Natural killer cell (primary cell): ENCODE results near the gene MAP2K3. TPM values are rescaled to one million over a fixed set of nuclear protein-coding genes. Genes with fewer than 3 reads are reported as not detected.
A peak's percentile ranks its signal among the peaks of the same experiment; 100 is the strongest.

Experiments
- ATAC-seq, 3 donors: fragments of 150-1000 bp in 2 of 3; fragments of 200-7000 bp in 1 of 3; cut with Tn5 transposase; 1 replicate in 1 of 3; 2 replicates in 2 of 3; pipeline ENCODE4 v1.10.0; 2021; ENCODE audit warnings: mild to moderate bottlenecking in 2 of 3, moderate library complexity in 2 of 3
- DNase-seq, 2 donors: peaks; one replicate each; pipeline versions ENCODE4 v3.0.0 to v3.0.0-alpha.2; 2013 to 2021; ENCODE audit warnings: mixed read lengths in 1 of 2
- H3K27ac ChIP-seq: one replicate; pipeline ENCODE4 v1.5.1; 2013; ENCODE audit warnings: mild to moderate bottlenecking, low read length
- H3K27me3 ChIP-seq: one replicate; pipeline ENCODE4 v1.6.1; 2013; ENCODE audit warnings: low read length; ENCODE audit not compliant: control insufficient read depth, insufficient read depth
- H3K36me3 ChIP-seq: one replicate; pipeline ENCODE4 v1.6.1; 2013; ENCODE audit warnings: low read length; ENCODE audit not compliant: control insufficient read depth, insufficient read depth
- H3K4me1 ChIP-seq: one replicate; pipeline ENCODE4 v1.6.1; 2013; ENCODE audit warnings: low read length; ENCODE audit not compliant: control insufficient read depth, insufficient read depth
- H3K4me3 ChIP-seq: one replicate; pipeline ENCODE4 v1.5.1; 2013; ENCODE audit warnings: low read length
- H3K9me3 ChIP-seq: one replicate; pipeline ENCODE4 v1.6.1; 2013; ENCODE audit warnings: low read length; ENCODE audit not compliant: control insufficient read depth, insufficient read depth
- H3K27ac Mint-ChIP-seq, 2 donors: one replicate each; pipeline ENCODE4 v1.8.0; 2022; ENCODE audit warnings: mild to moderate bottlenecking in 2 of 2, mixed read lengths in 2 of 2, moderate library complexity in 1 of 2
- H3K27me3 Mint-ChIP-seq, 2 donors: one replicate each; pipeline ENCODE4 v1.8.0; 2022; ENCODE audit warnings: low read depth in 2 of 2, mixed read lengths in 2 of 2
- H3K36me3 Mint-ChIP-seq: one replicate; pipeline ENCODE4 v1.8.0; 2022; ENCODE audit warnings: mixed read lengths
- H3K4me1 Mint-ChIP-seq, 2 donors: one replicate each; pipeline ENCODE4 v1.8.0; 2022; ENCODE audit warnings: mixed read lengths in 2 of 2
- H3K4me3 Mint-ChIP-seq: one replicate; pipeline ENCODE4 v1.8.0; 2022; ENCODE audit warnings: mild to moderate bottlenecking, moderate library complexity, mixed read lengths
- H3K9me3 Mint-ChIP-seq, 2 donors: one replicate each; pipeline ENCODE4 v1.8.0; 2022; ENCODE audit warnings: mixed read lengths in 2 of 2
- CTCF ChIP-seq: fragments of 200-600 bp; IDR thresholded peaks from one replicate; pipeline ENCODE4 v1.8.0; 2022; ENCODE audit warnings: antibody characterized with exemption
- WGBS: methylation state at CpG from one replicate; pipeline ENCODE4 v1.1.7; 2013; ENCODE audit warnings: missing lambda C conversion rate; ENCODE audit not compliant: insufficient coverage; 5-methylcytosine and 5-hydroxymethylcytosine counted together
- intact Hi-C: fragments of 100-400 bp; cut with micrococcal nuclease; formaldehyde crosslinking; loops from one replicate; pipeline ENCODE4 v1.14.2; 2022
- total RNA-seq, 4 donors: library from RNA; stranded (reverse); fragments of 120-200 nt in 1 of 4; gene quantifications; one replicate each; pipeline versions ENCODE4 v1.2.3 to v1.2.4, GENCODE V29; 2013 to 2022

Gene MAP2K3
- total RNA-seq, 3 donors from 2014 or later (not counting 1 experiment from before 2014, with no cell fraction given), result 139 to 165 (median 162) TPM

DNA sequence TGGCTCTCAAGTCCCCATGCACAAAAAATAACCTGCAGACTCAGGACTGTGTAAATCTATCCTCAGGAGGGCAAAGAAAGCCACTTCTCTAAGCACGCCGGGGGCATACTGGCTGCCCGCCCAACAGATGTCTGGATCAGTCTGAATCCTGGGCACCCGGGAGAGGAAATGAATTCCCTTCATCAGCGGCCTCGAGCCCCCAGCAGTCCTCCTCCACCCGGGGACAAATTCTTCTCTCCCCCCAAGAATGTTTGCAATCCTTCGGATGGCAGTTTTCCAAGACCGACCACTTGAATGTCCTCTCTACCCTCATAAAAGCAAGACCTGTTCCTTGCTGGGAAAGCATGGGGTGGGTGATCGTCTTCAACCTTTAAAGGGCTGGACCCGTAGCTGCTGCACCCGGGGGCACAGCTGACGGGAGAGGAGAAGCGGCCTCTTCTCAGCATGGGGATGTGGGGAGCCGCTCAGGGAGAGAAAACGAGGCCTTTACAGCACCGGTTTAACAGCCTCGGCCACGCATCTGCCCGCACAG lies 9.4 kb upstream of the MAP2K3 start:
- Mint-ChIP-seq H3K4me3 (peak overlapping the region; percentile 90), H3K27me3 (no peaks in the 10 kb centered on the region), H3K9me3 (no peaks in the 10 kb centered on the region), H3K27ac (peak overlapping the region; percentile 86 to 97), H3K36me3 (no peaks in the 10 kb centered on the region), H3K4me1 (peaks cover 21 to 35% of the 10 kb centered on the region in 2 donors)
- H3K4me1 ChIP-seq, result peaks cover 32% of the 10 kb centered on the region
- H3K27ac ChIP-seq, result peak overlapping the region; percentile 83
- TF ChIP-seq CTCF, result no peak
- 16% methylated on average over 20 of the region's 20 CpGs for WGBS
- H3K27me3 ChIP-seq, result no peaks in the 10 kb centered on the region
- no peaks in the 10 kb centered on the region for H3K36me3 ChIP-seq
- DNase-seq (peak in 1 of 2 donors; percentile 44), ATAC-seq (peak in 1 of 3 donors; percentile 1)
- intact Hi-C loops, result no loop called here
- H3K4me3 ChIP-seq, result peak overlapping the region; percentile 60
- no peaks in the 10 kb centered on the region for H3K9me3 ChIP-seq

GRCh38 chr17:21275579-21276263 lies 8.8 kb upstream of the MAP2K3 start:
- Mint-ChIP-seq H3K4me1 (peaks cover 24 to 41% of the 10 kb centered on the region in 2 donors), H3K9me3 (no peaks in the 10 kb centered on the region), H3K27me3 (no peaks in the 10 kb centered on the region), H3K4me3 (peak overlapping the region; percentile 90), H3K27ac (peak overlapping the region; percentile 86 to 97), H3K36me3 (no peaks in the 10 kb centered on the region)
- TF ChIP-seq CTCF, result no peak
- under 1% methylated on average over 52 of the region's 52 CpGs for WGBS
- ATAC-seq (peak; percentile 86 to 96 (median 91)), DNase-seq (peak; percentile 93 to 96)
- intact Hi-C loops, result no loop called here
- H3K36me3 ChIP-seq, result no peaks in the 10 kb centered on the region
- no peaks in the 10 kb centered on the region for H3K9me3 ChIP-seq
- H3K4me1 ChIP-seq, result peaks cover 36% of the 10 kb centered on the region
- peak overlapping the region; percentile 60 for H3K4me3 ChIP-seq
- no peaks in the 10 kb centered on the region for H3K27me3 ChIP-seq
- peak overlapping the region; percentile 83 for H3K27ac ChIP-seq

DNA sequence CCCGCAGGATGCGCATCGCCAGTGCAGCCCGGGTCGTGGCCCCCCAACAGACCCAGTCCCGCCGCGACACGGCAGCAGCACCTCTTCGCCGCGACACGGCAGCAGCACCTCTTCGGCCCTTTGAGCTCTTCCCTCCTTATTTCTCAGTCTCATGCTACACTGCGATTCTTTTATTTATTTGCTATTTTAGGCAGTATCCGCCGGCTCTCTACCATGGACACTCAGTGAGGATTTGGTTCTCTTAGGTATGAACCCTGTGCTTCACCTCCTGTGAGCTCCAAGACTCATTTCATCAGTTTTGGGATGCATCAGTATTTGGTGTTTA lies 8.3 kb upstream of the MAP2K3 start:
- H3K36me3 Mint-ChIP-seq, result no peaks in the 10 kb centered on the region
- no peaks in the 10 kb centered on the region for H3K27me3 ChIP-seq
- no peak for ATAC-seq

More for the DNA sequence above, 8.3 kb upstream of the MAP2K3 start:
- no peaks in the 10 kb centered on the region for H3K9me3 ChIP-seq
- H3K27ac ChIP-seq, result peak overlapping the region; percentile 83
- no peak for DNase-seq
- Mint-ChIP-seq H3K4me3 (peak overlapping the region; percentile 90), H3K9me3 (no peaks in the 10 kb centered on the region), H3K27ac (peak overlapping the region; percentile 86 to 97), H3K4me1 (peaks cover 24 to 46% of the 10 kb centered on the region in 2 donors), H3K27me3 (no peaks in the 10 kb centered on the region)
- peaks cover 36% of the 10 kb centered on the region for H3K4me1 ChIP-seq
- WGBS, result 16% methylated on average over 17 of the region's 17 CpGs
- H3K4me3 ChIP-seq, result peak overlapping the region; percentile 60
- no peak for TF ChIP-seq CTCF
- no peaks in the 10 kb centered on the region for H3K36me3 ChIP-seq
- intact Hi-C loops, result no loop called here
